IMR-90 (cell line): ENCODE results near the gene TLR6. TPM values are rescaled to one million over a fixed set of nuclear protein-coding genes. Genes with fewer than 3 reads are reported as not detected.

Source experiments
- ATAC-seq: fragments of 200-7000 bp; cut with Tn5 transposase; 2 replicates; pipeline ENCODE4 v1.9.1; 2020; ENCODE audit warnings: low read depth, mild to moderate bottlenecking, moderate library complexity
- BruUV-seq: library from RNA; stranded (reverse); fragments of 400-500 nt; replicated peaks from 2 replicates; lab custom pipeline; 2021; lab: Mats Ljungman, UMichigan
- CTCF ChIA-PET: fragments of 300-600 bp; formaldehyde crosslinking; extraction: SDS; loops from one replicate; lab custom pipeline; 2021; ENCODE audit warnings: antibody characterized with exemption; lab: Yijun Ruan, JAX
- POLR2A ChIA-PET: fragments of 300-600 bp; sonication (Branson Sonifier 250); formaldehyde crosslinking; loops from one replicate; lab custom pipeline; 2022; ENCODE audit warnings: antibody characterized with exemption; ENCODE audit not compliant: unreplicated experiment; lab: Charles Lee
- DNase-seq: peaks from one replicate; pipeline ENCODE4 v3.0.0; 2013
- H2AFZ ChIP-seq: replicated peaks from 2 replicates; pipeline ENCODE3; 2013; ENCODE audit warnings: low read length, mild to moderate bottlenecking; ENCODE audit not compliant: poor library complexity
- H2AK5ac ChIP-seq: 2 replicates; pipeline ENCODE4 v1.6.1; 2013; ENCODE audit warnings: low read depth, low read length, inconsistent platforms
- H2AK9ac ChIP-seq: replicated peaks from 2 replicates; pipeline ENCODE3; 2013; ENCODE audit warnings: mild to moderate bottlenecking, low read depth, low read length, moderate library complexity; ENCODE audit not compliant: poor library complexity
- H2BK120ac ChIP-seq: 2 replicates; pipeline ENCODE4 v1.6.1; 2013; ENCODE audit warnings: low read depth, low read length, inconsistent platforms
- H2BK15ac ChIP-seq: 3 replicates; pipeline ENCODE4 v1.6.1; 2013; ENCODE audit warnings: low read depth, low read length, inconsistent platforms
- H2BK20ac ChIP-seq: 2 replicates; pipeline ENCODE4 v1.6.1; 2013; ENCODE audit warnings: low read depth, mild to moderate bottlenecking, inconsistent platforms, low read length, moderate library complexity
- H2BK5ac ChIP-seq: 2 replicates; pipeline ENCODE4 v1.6.1; 2013; ENCODE audit warnings: mild to moderate bottlenecking, low read depth, low read length, inconsistent platforms; ENCODE audit not compliant: poor library complexity, severe bottlenecking
- H3K14ac ChIP-seq: replicated peaks from 2 replicates; pipeline ENCODE4 v1.6.1; 2013; ENCODE audit warnings: low read depth, low read length, inconsistent platforms
- H3K18ac ChIP-seq: 2 replicates; pipeline ENCODE4 v1.6.1; 2013; ENCODE audit warnings: low read depth, low read length, control low read depth
- H3K23ac ChIP-seq: 2 replicates; pipeline ENCODE4 v1.6.1; 2013; ENCODE audit warnings: low read depth, low read length, inconsistent platforms
- H3K27ac ChIP-seq: 2 replicates; pipeline ENCODE4 v1.5.1; 2013; ENCODE audit warnings: mild to moderate bottlenecking, control low read depth, low read length; ENCODE audit not compliant: insufficient read depth
- H3K27me3 ChIP-seq: 2 replicates; pipeline ENCODE4 v1.6.1; 2013; ENCODE audit warnings: low read length; ENCODE audit not compliant: control insufficient read depth, insufficient read depth
- H3K36me3 ChIP-seq: 2 replicates; pipeline ENCODE4 v1.6.1; 2013; ENCODE audit warnings: low read length, mixed read lengths; ENCODE audit not compliant: control insufficient read depth, insufficient read depth
- H3K4ac ChIP-seq: 2 replicates; pipeline ENCODE4 v1.6.1; 2013; ENCODE audit warnings: low read depth, low read length, inconsistent platforms
- H3K4me1 ChIP-seq: 2 replicates; pipeline ENCODE4 v1.6.1; 2013; ENCODE audit warnings: low read length, mixed read lengths; ENCODE audit not compliant: control insufficient read depth, insufficient read depth
- H3K4me2 ChIP-seq: 2 replicates; pipeline ENCODE4 v1.6.1; 2013; ENCODE audit warnings: low read depth, mild to moderate bottlenecking, control low read depth, low read length, moderate library complexity
- H3K4me3 ChIP-seq: 2 replicates; pipeline ENCODE4 v1.5.1; 2013; ENCODE audit warnings: low read depth, mild to moderate bottlenecking, control low read depth, low read length, moderate library complexity; ENCODE audit not compliant: insufficient read depth
- H3K56ac ChIP-seq: 2 replicates; pipeline ENCODE4 v1.6.1; 2013; ENCODE audit warnings: low read length, inconsistent platforms; ENCODE audit not compliant: insufficient read depth; ENCODE audit errors: extremely low read depth
- H3K79me1 ChIP-seq, 2 experiments: 2 replicates each; pipeline ENCODE4 v1.6.1; 2013; ENCODE audit warnings: low read length in 2 of 2, inconsistent platforms in 1 of 2, low read depth in 1 of 2
- H3K9ac ChIP-seq: 2 replicates; pipeline ENCODE4 v1.6.1; 2013; ENCODE audit warnings: low read depth, low read length, control low read depth
- H3K9me1 ChIP-seq: 2 replicates; pipeline ENCODE4 v1.6.1; 2013; ENCODE audit warnings: low read length, inconsistent platforms; ENCODE audit not compliant: insufficient read depth
- H3K9me3 ChIP-seq: 2 replicates; pipeline ENCODE4 v1.6.1; 2013; ENCODE audit warnings: low read length; ENCODE audit not compliant: control insufficient read depth, insufficient read depth
- H4K20me1 ChIP-seq: 2 replicates; pipeline ENCODE4 v1.6.1; 2013; ENCODE audit warnings: low read length, inconsistent platforms; ENCODE audit not compliant: insufficient read depth
- H4K5ac ChIP-seq: 2 replicates; pipeline ENCODE4 v1.6.1; 2013; ENCODE audit warnings: mild to moderate bottlenecking, low read depth, low read length, control low read depth
- H4K8ac ChIP-seq, 2 experiments: 2 replicates each; pipeline ENCODE4 v1.6.1; 2013; ENCODE audit warnings: low read depth in 2 of 2, low read length in 2 of 2, control low read depth in 1 of 2, inconsistent platforms in 1 of 2
- H4K91ac ChIP-seq: 2 replicates; pipeline ENCODE4 v1.6.1; 2013; ENCODE audit warnings: low read depth, low read length, inconsistent platforms; ENCODE audit not compliant: insufficient read depth
- POLR2A ChIP-seq: IDR thresholded peaks from 2 replicates; pipeline ENCODE4 v1.6.1; 2012; ENCODE audit warnings: mild to moderate bottlenecking, low read depth, low read length
- RCOR1 ChIP-seq: IDR thresholded peaks from 2 replicates; pipeline ENCODE4 v1.6.1; 2012; ENCODE audit warnings: mild to moderate bottlenecking, low read length, improper control_type of control experiment; ENCODE audit not compliant: insufficient replicate concordance
- WGBS, 2 experiments: methylation state at CpG; one replicate each; pipeline versions ENCODE4 v1.1.5 to v1.1.7; 2013; ENCODE audit warnings: missing lambda C conversion rate in 2 of 2; ENCODE audit not compliant: insufficient read length in 1 of 2; ENCODE audit errors: extremely low coverage in 2 of 2; 5-methylcytosine and 5-hydroxymethylcytosine counted together
- dilution Hi-C: fragments of 300-500 bp; cut with HindIII; formaldehyde crosslinking; loops from one replicate; pipeline ENCODE4 v1.14.3; 2018; ENCODE audit warnings: low sequenced_read_pairs; ENCODE audit not compliant: unreplicated experiment
- in situ Hi-C: fragments of 300-500 bp; cut with MboI; formaldehyde crosslinking; loops from 3 replicates; pipeline ENCODE4 v1.14.3; 2019; ENCODE audit warnings: low sequenced_read_pairs, inconsistent platforms, mixed read lengths
- intact Hi-C: fragments of 100-400 bp; cut with micrococcal nuclease; formaldehyde crosslinking; loops from 2 replicates; pipeline ENCODE4 v1.10.0; 2022
- polyA plus RNA-seq, 3 experiments: library from polyadenylated mRNA; depleted of rRNA; stranded (reverse); fragments of >200 nt; gene quantifications; 2 replicates each; pipeline ENCODE4 v1.2.3, GENCODE V29; 2012; ENCODE audit warnings: low replicate concordance in 1 of 3
- total RNA-seq: library from RNA; depleted of rRNA; stranded (reverse); fragments of >200 nt; gene quantifications from 2 replicates; pipeline ENCODE4 v1.2.3, GENCODE V29; 2012
- TF ChIP-seq, protein P1 (sequence below): conservative IDR thresholded peaks from 2 replicates; pipeline ENCODE4 v1.5.1; 2012; ENCODE audit warnings: mild to moderate bottlenecking, low read depth, low read length, improper control_type of control experiment

The TLR6 gene
- total and polyA plus RNA-seq, 2 of the 4 experiments (the other 2 are of a cell fraction) = 1.4 to 3.9 TPM

DNA sequence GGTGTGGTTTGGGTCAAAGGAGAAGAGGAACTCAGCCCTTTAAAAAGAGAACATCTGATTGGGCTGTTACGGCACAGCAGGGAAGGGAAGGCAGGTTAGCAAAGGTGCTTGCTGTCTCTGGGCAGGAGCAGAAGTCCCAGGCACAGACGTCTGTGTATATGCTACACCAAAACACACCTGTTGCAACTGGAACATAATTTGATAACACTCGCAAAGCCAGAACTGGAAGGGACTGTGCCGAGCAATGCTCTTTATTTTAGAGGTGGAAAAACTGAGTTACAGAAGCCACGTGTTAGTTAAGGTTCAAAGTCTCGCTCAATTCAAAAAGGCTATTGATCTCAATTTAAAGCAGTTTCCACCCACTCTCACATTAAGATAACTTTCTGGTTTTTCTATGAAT is 8.8 kb upstream of the TLR6 start:
- Histone ChIP-seq H3K14ac (no peak overlapping the region), H2BK5ac (no peak overlapping the region), H2AFZ (no peak overlapping the region), H3K79me1 (peaks cover 7 to 29% of the 10 kb centered on the region in 2 experiments; a peak in 3 of 4 replicates), H3K4me1 (peaks cover 17% of the 10 kb centered on the region), H4K91ac (no peak overlapping the region), H3K9me1 (peaks cover 5% of the 10 kb centered on the region), H3K27ac (no peak overlapping the region), H3K27me3 (no peaks in the 10 kb centered on the region), H3K36me3 (peaks cover 8% of the 10 kb centered on the region), H4K8ac (no peak overlapping the region), H4K5ac (no peak overlapping the region), H3K4ac (no peak overlapping the region; the same call in 1 of the 2 replicates), H3K56ac (no peak overlapping the region), H2AK9ac (no peak overlapping the region), H4K20me1 (peaks cover 14% of the 10 kb centered on the region), H2BK15ac (no peak overlapping the region), H2AK5ac (no peak overlapping the region), H3K9ac (no peak overlapping the region), H3K23ac (no peak overlapping the region), H3K4me3 (no peak overlapping the region), H3K4me2 (no peak overlapping the region), H3K9me3 (no peaks in the 10 kb centered on the region), H2BK120ac (no peak overlapping the region), H2BK20ac (no peak overlapping the region), H3K18ac (no peak overlapping the region)
- CTCF ChIA-PET = no interaction called here
- POLR2A ChIA-PET = no interaction called here
- dilution Hi-C loops = no loop called here
- in situ Hi-C loops = no loop called here
- TF ChIP-seq, protein P1, sequence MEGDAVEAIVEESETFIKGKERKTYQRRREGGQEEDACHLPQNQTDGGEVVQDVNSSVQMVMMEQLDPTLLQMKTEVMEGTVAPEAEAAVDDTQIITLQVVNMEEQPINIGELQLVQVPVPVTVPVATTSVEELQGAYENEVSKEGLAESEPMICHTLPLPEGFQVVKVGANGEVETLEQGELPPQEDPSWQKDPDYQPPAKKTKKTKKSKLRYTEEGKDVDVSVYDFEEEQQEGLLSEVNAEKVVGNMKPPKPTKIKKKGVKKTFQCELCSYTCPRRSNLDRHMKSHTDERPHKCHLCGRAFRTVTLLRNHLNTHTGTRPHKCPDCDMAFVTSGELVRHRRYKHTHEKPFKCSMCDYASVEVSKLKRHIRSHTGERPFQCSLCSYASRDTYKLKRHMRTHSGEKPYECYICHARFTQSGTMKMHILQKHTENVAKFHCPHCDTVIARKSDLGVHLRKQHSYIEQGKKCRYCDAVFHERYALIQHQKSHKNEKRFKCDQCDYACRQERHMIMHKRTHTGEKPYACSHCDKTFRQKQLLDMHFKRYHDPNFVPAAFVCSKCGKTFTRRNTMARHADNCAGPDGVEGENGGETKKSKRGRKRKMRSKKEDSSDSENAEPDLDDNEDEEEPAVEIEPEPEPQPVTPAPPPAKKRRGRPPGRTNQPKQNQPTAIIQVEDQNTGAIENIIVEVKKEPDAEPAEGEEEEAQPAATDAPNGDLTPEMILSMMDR = no peak
- TF ChIP-seq RCOR1 = no peak
- no peak for TF ChIP-seq POLR2A
- intact Hi-C loops = no loop called here
- no peak for ATAC-seq
- BruUV-seq = no TSS peak
- WGBS, 2 experiments = no CpG with 5 or more reads among the region's 6 CpGs
- DNase-seq = no peak
